ENCODE measurements around the gene FOXR2. TPM values are rescaled to one million over a fixed set of nuclear protein-coding genes. Genes with fewer than 3 reads are reported as not detected.

The FOXR2 gene
- total RNA-seq, 2 experiments from 2014 or later: not detected

DNA sequence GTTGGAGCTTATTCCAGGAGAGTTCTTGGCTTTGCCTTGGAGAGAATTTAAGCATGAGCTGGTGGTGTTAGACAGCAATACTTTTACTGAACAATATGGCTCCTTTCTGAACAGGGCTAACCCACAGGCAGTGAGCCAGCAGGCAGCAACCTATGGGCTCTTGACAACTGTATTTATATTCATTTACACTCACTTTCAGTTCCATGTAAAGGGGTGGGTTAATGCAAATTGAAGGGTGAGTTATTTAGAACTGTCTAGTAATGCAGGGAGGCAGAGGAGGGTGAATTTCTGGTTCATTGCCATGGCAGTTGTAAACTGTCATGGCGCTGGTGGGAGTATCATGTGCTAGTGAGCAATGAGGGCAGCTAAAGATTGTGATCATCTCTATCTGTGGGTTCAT, 15.7 kb downstream of the FOXR2 start:
- TF ChIP-seq, protein P1, sequence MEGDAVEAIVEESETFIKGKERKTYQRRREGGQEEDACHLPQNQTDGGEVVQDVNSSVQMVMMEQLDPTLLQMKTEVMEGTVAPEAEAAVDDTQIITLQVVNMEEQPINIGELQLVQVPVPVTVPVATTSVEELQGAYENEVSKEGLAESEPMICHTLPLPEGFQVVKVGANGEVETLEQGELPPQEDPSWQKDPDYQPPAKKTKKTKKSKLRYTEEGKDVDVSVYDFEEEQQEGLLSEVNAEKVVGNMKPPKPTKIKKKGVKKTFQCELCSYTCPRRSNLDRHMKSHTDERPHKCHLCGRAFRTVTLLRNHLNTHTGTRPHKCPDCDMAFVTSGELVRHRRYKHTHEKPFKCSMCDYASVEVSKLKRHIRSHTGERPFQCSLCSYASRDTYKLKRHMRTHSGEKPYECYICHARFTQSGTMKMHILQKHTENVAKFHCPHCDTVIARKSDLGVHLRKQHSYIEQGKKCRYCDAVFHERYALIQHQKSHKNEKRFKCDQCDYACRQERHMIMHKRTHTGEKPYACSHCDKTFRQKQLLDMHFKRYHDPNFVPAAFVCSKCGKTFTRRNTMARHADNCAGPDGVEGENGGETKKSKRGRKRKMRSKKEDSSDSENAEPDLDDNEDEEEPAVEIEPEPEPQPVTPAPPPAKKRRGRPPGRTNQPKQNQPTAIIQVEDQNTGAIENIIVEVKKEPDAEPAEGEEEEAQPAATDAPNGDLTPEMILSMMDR (IDR thresholded peaks at IDR 0.05): no peak

DNA sequence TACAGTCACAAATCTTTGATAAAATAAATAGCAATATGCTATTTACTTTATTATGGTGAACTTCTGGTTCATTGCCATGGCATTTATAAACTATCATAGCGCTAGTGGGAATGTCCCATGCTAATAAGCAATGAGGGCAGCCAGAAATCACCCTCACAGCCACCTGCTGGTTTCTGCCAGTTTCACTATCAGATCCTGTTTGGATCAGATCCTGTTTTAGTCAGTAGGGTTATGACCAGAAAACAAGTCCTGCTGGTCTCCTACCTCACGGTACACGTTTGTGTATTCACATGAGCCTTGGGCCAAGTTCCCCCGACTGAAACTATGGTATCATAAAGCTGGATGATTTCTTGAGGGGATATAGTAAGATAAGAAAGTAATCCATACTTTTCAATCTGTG, 17.7 kb downstream of the FOXR2 start:
- Histone ChIP-seq H3K9me3 (ENCODE audit: control insufficient read depth in 1 of 2, insufficient read depth in 1 of 2, low read length in 2 of 2) (peaks cover 0 to 9% of the 10 kb centered on the region in 2 experiments), H3K4me3 (ENCODE audit: low read length) (no peak overlapping the region), H3K27ac (ENCODE audit: low read depth in 1 of 2, low read length in 2 of 2) (no peak overlapping the region), H3K27me3 (ENCODE audit: control insufficient read depth in 1 of 2, insufficient read depth in 2 of 2, low read length in 2 of 2) (no peaks in the 10 kb centered on the region), H3K36me3 (ENCODE audit: insufficient read depth, low read length) (no peaks in the 10 kb centered on the region), H3K4me1 (ENCODE audit: insufficient read depth, low read length) (no peaks in the 10 kb centered on the region)
- Mint-ChIP-seq H3K27ac (no peak overlapping the region), H3K4me1 (ENCODE audit: low read depth) (no peaks in the 10 kb centered on the region), H3K9me3 (no peaks in the 10 kb centered on the region), H3K4me3 (no peak overlapping the region), H3K27me3 (no peaks in the 10 kb centered on the region), H3K36me3 (ENCODE audit: low read depth) (no peaks in the 10 kb centered on the region)
- TF ChIP-seq, protein P1 (IDR thresholded peaks at IDR 0.05): no peak
- ATAC-seq (ENCODE audit: poor library complexity) (no peak), DNase-seq (no peak)
- ChIA-PET POLR2A (no interaction called here), CTCF (no interaction called here)
- intact Hi-C loops (cut with DNase I, micrococcal nuclease): no loop called here

More for the DNA sequence above, 15.7 kb downstream of the FOXR2 start:
- intact Hi-C loops (cut with DNase I, micrococcal nuclease): no loop called here
- Histone ChIP-seq H3K36me3 (ENCODE audit: insufficient read depth, low read length) (no peaks in the 10 kb centered on the region), H3K4me3 (ENCODE audit: low read length) (no peak overlapping the region), H3K27me3 (ENCODE audit: control insufficient read depth in 1 of 2, insufficient read depth in 2 of 2, low read length in 2 of 2) (no peaks in the 10 kb centered on the region), H3K9me3 (ENCODE audit: control insufficient read depth in 1 of 2, insufficient read depth in 1 of 2, low read length in 2 of 2) (peaks cover 0 to 9% of the 10 kb centered on the region in 2 experiments), H3K4me1 (ENCODE audit: insufficient read depth, low read length) (no peaks in the 10 kb centered on the region), H3K27ac (ENCODE audit: low read depth in 1 of 2, low read length in 2 of 2) (no peak overlapping the region)
- Mint-ChIP-seq H3K27ac (no peak overlapping the region), H3K27me3 (no peaks in the 10 kb centered on the region), H3K4me1 (ENCODE audit: low read depth) (no peaks in the 10 kb centered on the region), H3K4me3 (no peak overlapping the region), H3K9me3 (no peaks in the 10 kb centered on the region), H3K36me3 (ENCODE audit: low read depth) (no peaks in the 10 kb centered on the region)
- ChIA-PET CTCF (no interaction called here), POLR2A (no interaction called here)
- no peak for DNase-seq
- no peak for ATAC-seq (ENCODE audit: poor library complexity)

DNA sequence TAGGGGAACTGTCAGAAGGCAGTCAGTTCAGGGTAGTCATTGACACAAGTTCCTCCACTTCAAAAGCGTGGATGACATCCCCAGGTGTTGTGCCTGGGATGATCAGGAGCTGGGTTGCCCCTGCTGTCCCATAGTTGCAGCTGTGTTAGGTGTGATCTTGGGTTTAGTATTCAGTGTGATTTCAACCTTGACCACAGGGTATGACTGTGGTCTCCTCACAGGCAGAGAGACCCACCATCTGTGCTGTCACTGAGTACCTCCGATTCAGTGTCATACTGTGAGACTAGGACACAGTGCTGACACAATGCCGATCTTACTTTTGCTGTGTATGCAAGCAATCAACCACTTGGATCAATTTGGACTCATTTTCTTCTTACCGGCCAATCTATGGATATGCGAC, 25.2 kb downstream of the FOXR2 start:
- intact Hi-C loops (cut with DNase I, micrococcal nuclease): no loop called here
- Mint-ChIP-seq H3K4me3 (no peak overlapping the region), H3K4me1 (ENCODE audit: low read depth) (no peaks in the 10 kb centered on the region), H3K27ac (no peak overlapping the region), H3K36me3 (ENCODE audit: low read depth) (no peaks in the 10 kb centered on the region), H3K27me3 (no peaks in the 10 kb centered on the region), H3K9me3 (peaks cover 3% of the 10 kb centered on the region)
- POLR2A ChIA-PET: no interaction called here
- Histone ChIP-seq H3K4me3 (ENCODE audit: low read length) (no peak overlapping the region), H3K36me3 (ENCODE audit: insufficient read depth, low read length) (no peaks in the 10 kb centered on the region), H3K27ac (ENCODE audit: low read depth in 1 of 2, low read length in 2 of 2) (no peak overlapping the region), H3K27me3 (ENCODE audit: control insufficient read depth in 1 of 2, insufficient read depth in 2 of 2, low read length in 2 of 2) (no peaks in the 10 kb centered on the region), H3K9me3 (ENCODE audit: control insufficient read depth in 1 of 2, insufficient read depth in 1 of 2, low read length in 2 of 2) (no peaks in the 10 kb centered on the region), H3K4me1 (ENCODE audit: insufficient read depth, low read length) (no peaks in the 10 kb centered on the region)
- DNase-seq (no peak), ATAC-seq (ENCODE audit: poor library complexity) (no peak)
- CTCF ChIA-PET: no interaction called here
- TF ChIP-seq, protein P1 (IDR thresholded peaks at IDR 0.05): no peak

Data from CD4-positive, alpha-beta T cell (primary cell).